HG03108 (cell line): ENCODE data around the gene ZCCHC4.

Experiments
- ATAC-seq: cut with Tn5 transposase; IDR thresholded peaks from one replicate; pipeline ENCODE4 v1.9.1; 2021; ENCODE audit warnings: moderate library complexity; ENCODE audit not compliant: unreplicated experiment

The ZCCHC4 gene

GRCh38 chr4:25376754-25377571 lies 64.4 kb downstream of the ZCCHC4 start, which contains the start of gene ANAPC4:
ANAPC4 (plus strand) TSS chr4:25377263; CDS start chr4:25377428, 165 bp downstream.
- peak; percentile 97 for ATAC-seq

GRCh38 chr4:25377572-25378436 lies 65.2 kb downstream of the ZCCHC4 start:
- peak; percentile 6 for ATAC-seq

DNA sequence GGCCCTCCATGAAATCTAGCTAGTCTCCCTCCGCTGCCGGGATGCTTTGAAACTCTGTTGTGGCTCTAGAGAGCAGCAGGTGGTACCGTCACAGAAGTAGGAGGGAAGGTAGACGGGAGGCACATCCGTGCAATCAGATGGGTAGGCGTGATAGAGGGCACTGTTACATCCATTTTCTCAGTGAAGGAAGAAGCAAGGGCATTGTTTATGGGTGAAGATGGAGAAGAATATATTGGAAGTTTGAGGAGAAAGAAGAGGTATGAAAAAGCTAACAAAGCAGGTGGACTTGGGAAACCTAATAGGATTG lies 65.8 kb downstream of the ZCCHC4 start:
- no peak for ATAC-seq

- ATAC-seq = no peak
These were observed 67.0 kb downstream of the ZCCHC4 start for GRCh38 chr4:25379591-25379990.

DNA sequence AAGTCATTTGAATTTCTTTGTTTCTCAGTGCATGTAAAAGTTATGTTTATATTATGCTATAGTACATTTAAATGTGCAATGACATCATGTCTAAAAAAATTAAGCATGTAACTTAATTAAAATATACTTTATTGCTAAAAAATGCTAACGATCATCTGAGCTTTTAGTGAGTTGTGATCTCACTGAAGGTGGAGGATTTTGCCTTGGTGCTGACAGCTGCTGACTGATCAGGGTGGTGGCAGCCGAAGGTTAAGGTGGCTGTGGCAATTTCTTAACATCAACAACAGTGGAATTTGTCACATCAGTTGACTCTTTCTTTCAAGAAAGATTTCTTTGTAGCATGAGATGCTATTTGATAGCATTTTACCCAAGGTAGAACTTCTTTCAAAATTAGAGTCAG lies 71.1 kb downstream of the ZCCHC4 start:
- ATAC-seq = no peak

- ATAC-seq = no peak
These were observed 74.4 kb downstream of the ZCCHC4 start for GRCh38 chr4:25386926-25387325.

GRCh38 chr4:25397305-25397704 lies 84.7 kb downstream of the ZCCHC4 start:
- no peak for ATAC-seq

GRCh38 chr4:25399510-25399909 lies 86.9 kb downstream of the ZCCHC4 start:
- ATAC-seq = no peak

DNA sequence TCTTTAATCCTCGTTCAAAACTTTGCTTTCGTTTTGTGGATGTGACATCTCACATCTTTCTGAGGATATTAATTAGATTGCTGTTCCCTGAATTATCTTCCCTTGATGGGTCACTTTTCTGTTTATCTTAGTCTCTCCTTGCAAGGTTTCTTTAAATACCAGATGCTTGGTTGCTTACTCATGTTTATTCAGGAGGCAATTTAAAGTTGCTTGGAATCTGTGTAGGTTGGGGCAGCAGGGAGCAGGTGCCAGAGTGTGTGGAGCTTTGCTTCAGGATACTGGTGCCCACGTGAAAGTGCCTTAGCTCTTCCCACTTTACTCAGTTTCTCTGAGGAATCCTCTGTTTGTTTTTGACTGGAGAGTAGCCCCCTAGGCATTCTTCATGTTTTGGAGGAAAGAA lies 88.5 kb downstream of the ZCCHC4 start:
- no peak for ATAC-seq

- ATAC-seq = no peak
These were observed 89.9 kb downstream of the ZCCHC4 start for GRCh38 chr4:25402521-25402920.

GRCh38 chr4:25403699-25404098 lies 91.1 kb downstream of the ZCCHC4 start:
- ATAC-seq = no peak

GRCh38 chr4:25405453-25405852 lies 92.9 kb downstream of the ZCCHC4 start:
- ATAC-seq = no peak

- no peak for ATAC-seq
These were observed 93.6 kb downstream of the ZCCHC4 start for GRCh38 chr4:25406081-25406692.

DNA sequence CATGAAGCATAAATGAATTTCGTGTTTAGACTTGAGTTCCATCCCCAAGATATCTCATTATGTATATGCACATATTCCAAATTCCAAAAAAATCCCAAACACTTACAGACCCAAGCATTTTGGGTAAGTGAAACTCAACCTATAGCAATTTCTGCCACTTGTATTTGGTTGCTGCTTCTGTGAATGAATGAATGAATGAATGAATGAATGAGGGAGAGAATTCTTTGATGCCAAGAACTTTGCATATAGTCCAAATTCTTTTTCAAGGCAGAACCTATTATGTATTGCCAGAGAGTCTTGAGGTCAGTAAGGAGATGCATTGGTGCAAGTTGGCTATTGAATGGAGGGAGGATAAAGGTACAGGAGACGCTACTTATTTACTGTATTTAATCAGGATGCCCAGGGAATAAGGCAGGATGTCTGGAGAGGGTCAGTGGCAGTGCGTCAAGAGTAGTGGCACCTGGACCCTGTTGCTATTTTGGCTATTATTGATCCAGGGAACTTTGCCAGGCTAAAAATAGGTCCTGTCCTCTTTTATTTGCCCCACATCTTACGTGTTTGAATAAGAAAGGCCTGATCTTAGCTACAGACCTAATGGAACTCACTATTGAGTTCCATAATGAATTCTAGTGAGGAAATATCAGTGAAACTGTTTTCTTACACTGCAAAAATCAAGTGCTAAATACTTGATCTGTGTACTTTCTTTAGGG lies 98.4 kb downstream of the ZCCHC4 start:
- no peak for ATAC-seq

GRCh38 chr4:25413261-25413660 lies 100.7 kb downstream of the ZCCHC4 start:
- no peak for ATAC-seq

GRCh38 chr4:25417014-25417413 lies 104.4 kb downstream of the ZCCHC4 start:
- no peak for ATAC-seq
